Activated T-helper 17 cell treated with anti-CD3 and anti-CD28 coated beads, Interleukin-2, amount 50 U/mL, for 72 hours (primary cell): ENCODE results near the gene RAD50. TPM values are rescaled to one million over a fixed set of nuclear protein-coding genes. Genes with fewer than 3 reads are reported as not detected.
"Not testable (repeated sequence)": the region's sequence is repeated elsewhere in the genome, so short reads cannot be mapped to it uniquely, and the experiment has no call there.

ENCODE experiments used
- ATAC-seq: fragments of 150-1000 bp; cut with Tn5 transposase; replicated peaks from 2 replicates; pipeline ENCODE4 v1.10.0; 2021; ENCODE audit warnings: mild to moderate bottlenecking, moderate library complexity
- H3K27ac Mint-ChIP-seq: one replicate; pipeline ENCODE4 v1.8.0; 2022; ENCODE audit warnings: mixed read lengths
- H3K27me3 Mint-ChIP-seq: one replicate; pipeline ENCODE4 v1.8.0; 2022; ENCODE audit warnings: mixed read lengths
- H3K36me3 Mint-ChIP-seq: one replicate; pipeline ENCODE4 v1.8.0; 2022; ENCODE audit warnings: low read depth, mild to moderate bottlenecking, mixed read lengths
- H3K4me1 Mint-ChIP-seq: one replicate; pipeline ENCODE4 v1.8.0; 2022; ENCODE audit warnings: mixed read lengths
- H3K4me3 Mint-ChIP-seq: one replicate; pipeline ENCODE4 v1.8.0; 2022; ENCODE audit warnings: mild to moderate bottlenecking, mixed read lengths
- H3K9me3 Mint-ChIP-seq: one replicate; pipeline ENCODE4 v1.8.0; 2022; ENCODE audit warnings: mixed read lengths
- total RNA-seq, 2 donors: library from RNA; stranded (reverse); gene quantifications; one replicate each; pipeline ENCODE4 v1.2.3, GENCODE V29; 2022

RAD50 gene
- total RNA-seq, 2 donors from 2014 or later: 31.7 to 37.2 TPM

GRCh38 chr5:132543472-132544201 lies 13.1 kb upstream of the RAD50 start, which contains the start of gene IL5:
IL5 (minus strand) TSS chr5:132543522; CDS start chr5:132543478, 44 bp downstream.
- Mint-ChIP-seq H3K36me3 (no peaks in the 10 kb centered on the region), H3K4me1 (peaks cover 6% of the 10 kb centered on the region), H3K27me3 (no peaks in the 10 kb centered on the region), H3K27ac (no peak within 1 kb of the TSS), H3K9me3 (no peaks in the 10 kb centered on the region), H3K4me3 (no peak within 1 kb of the TSS)
- no peak for ATAC-seq

- Mint-ChIP-seq H3K4me3 (no peak overlapping the region), H3K27ac (peak overlapping the region; percentile 58), H3K4me1 (peaks cover 6% of the 10 kb centered on the region), H3K36me3 (no peaks in the 10 kb centered on the region), H3K27me3 (no peaks in the 10 kb centered on the region), H3K9me3 (no peaks in the 10 kb centered on the region)
- peak; percentile 94 for ATAC-seq
These were observed 10.7 kb upstream of the RAD50 start for GRCh38 chr5:132546108-132546507.

- H3K4me1 Mint-ChIP-seq: peaks cover 6% of the 10 kb centered on the region
- H3K27me3 Mint-ChIP-seq: no peaks in the 10 kb centered on the region
- H3K4me3 Mint-ChIP-seq: no peak overlapping the region
- H3K27ac Mint-ChIP-seq: no peak overlapping the region
- H3K36me3 Mint-ChIP-seq: no peaks in the 10 kb centered on the region
- ATAC-seq: peak; percentile 29
- H3K9me3 Mint-ChIP-seq: no peaks in the 10 kb centered on the region
These were observed 9.5 kb upstream of the RAD50 start for GRCh38 chr5:132547269-132547668.

- not testable (repeated sequence) for ATAC-seq, H3K27me3 Mint-ChIP-seq, H3K9me3 Mint-ChIP-seq, H3K36me3 Mint-ChIP-seq, H3K27ac Mint-ChIP-seq, H3K4me1 Mint-ChIP-seq, H3K4me3 Mint-ChIP-seq
These were observed 7.9 kb upstream of the RAD50 start for GRCh38 chr5:132548834-132549233.

GRCh38 chr5:132549576-132549975 lies 7.2 kb upstream of the RAD50 start:
- Mint-ChIP-seq H3K9me3 (no peaks in the 10 kb centered on the region), H3K36me3 (no peaks in the 10 kb centered on the region), H3K27ac (no peak overlapping the region), H3K4me1 (peaks cover 6% of the 10 kb centered on the region), H3K4me3 (no peak overlapping the region), H3K27me3 (no peaks in the 10 kb centered on the region)
- ATAC-seq: no peak

GRCh38 chr5:132556153-132556762 lies 519 bp upstream of the RAD50 start:
- H3K9me3 Mint-ChIP-seq: no peaks in the 10 kb centered on the region
- peak overlapping the region; percentile 96 for H3K27ac Mint-ChIP-seq
- H3K4me1 Mint-ChIP-seq: peaks cover 16% of the 10 kb centered on the region
- no peak for ATAC-seq
- H3K36me3 Mint-ChIP-seq: peaks cover 29% of the 10 kb centered on the region
- H3K4me3 Mint-ChIP-seq: peak overlapping the region; percentile 95
- H3K27me3 Mint-ChIP-seq: no peaks in the 10 kb centered on the region

GRCh38 chr5:132557478-132558172 lies 848 bp downstream of the RAD50 start:
- peak; percentile 61 for ATAC-seq
- H3K9me3 Mint-ChIP-seq: no peaks in the 10 kb centered on the region
- H3K4me3 Mint-ChIP-seq: peak overlapping the region; percentile 95
- H3K27me3 Mint-ChIP-seq: no peaks in the 10 kb centered on the region
- peak overlapping the region; percentile 96 for H3K27ac Mint-ChIP-seq
- peaks cover 16% of the 10 kb centered on the region for H3K4me1 Mint-ChIP-seq
- peaks cover 29% of the 10 kb centered on the region for H3K36me3 Mint-ChIP-seq

GRCh38 chr5:132559383-132560060 lies 2.7 kb downstream of the RAD50 start:
- ATAC-seq: no peak
- Mint-ChIP-seq H3K27me3 (no peaks in the 10 kb centered on the region), H3K27ac (no peak overlapping the region), H3K4me3 (peak overlapping the region; percentile 31), H3K4me1 (peaks cover 16% of the 10 kb centered on the region), H3K36me3 (peaks cover 29% of the 10 kb centered on the region), H3K9me3 (no peaks in the 10 kb centered on the region)

GRCh38 chr5:132561601-132562000 lies 4.8 kb downstream of the RAD50 start:
- Mint-ChIP-seq H3K4me1 (peaks cover 15% of the 10 kb centered on the region), H3K9me3 (no peaks in the 10 kb centered on the region), H3K36me3 (peaks cover 29% of the 10 kb centered on the region), H3K27ac (no peak overlapping the region), H3K4me3 (no peak overlapping the region), H3K27me3 (no peaks in the 10 kb centered on the region)
- ATAC-seq: no peak

- H3K9me3 Mint-ChIP-seq, H3K27ac Mint-ChIP-seq: not testable (repeated sequence)
These were observed 7.8 kb downstream of the RAD50 start for GRCh38 chr5:132564555-132564954.

GRCh38 chr5:132566657-132567056 lies 9.9 kb downstream of the RAD50 start:
- no peaks in the 10 kb centered on the region for H3K9me3 Mint-ChIP-seq
- H3K4me1 Mint-ChIP-seq: peaks cover 24% of the 10 kb centered on the region
- peaks cover 54% of the 10 kb centered on the region for H3K36me3 Mint-ChIP-seq
- H3K27ac Mint-ChIP-seq: peak overlapping the region; percentile 10
- H3K4me3 Mint-ChIP-seq: peak overlapping the region; percentile 53
- no peaks in the 10 kb centered on the region for H3K27me3 Mint-ChIP-seq
- ATAC-seq: peak; percentile 89

More at GRCh38 chr5:132564555-132564954, 7.8 kb downstream of the RAD50 start:
- H3K4me1 Mint-ChIP-seq: peaks cover 15% of the 10 kb centered on the region
- ATAC-seq, H3K4me3 Mint-ChIP-seq, H3K27me3 Mint-ChIP-seq: not testable (repeated sequence)
- peaks cover 37% of the 10 kb centered on the region for H3K36me3 Mint-ChIP-seq

- no peaks in the 10 kb centered on the region for H3K9me3 Mint-ChIP-seq
- peaks cover 10% of the 10 kb centered on the region for H3K4me1 Mint-ChIP-seq
- no peak overlapping the region for H3K4me3 Mint-ChIP-seq
- peak; percentile 79 for ATAC-seq
- peak overlapping the region; percentile 7 for H3K27ac Mint-ChIP-seq
- no peaks in the 10 kb centered on the region for H3K27me3 Mint-ChIP-seq
- peaks cover 86% of the 10 kb centered on the region for H3K36me3 Mint-ChIP-seq
These were observed 19.3 kb downstream of the RAD50 start for GRCh38 chr5:132576123-132576522.

GRCh38 chr5:132584560-132584959 lies 27.8 kb downstream of the RAD50 start:
- H3K4me3 Mint-ChIP-seq: not testable (repeated sequence)

GRCh38 chr5:132586063-132586462 lies 29.3 kb downstream of the RAD50 start:
- H3K36me3 Mint-ChIP-seq: peaks cover 96% of the 10 kb centered on the region

More at GRCh38 chr5:132584560-132584959, 27.8 kb downstream of the RAD50 start:
- not testable (repeated sequence) for H3K4me1 Mint-ChIP-seq, ATAC-seq, H3K27ac Mint-ChIP-seq, H3K9me3 Mint-ChIP-seq, H3K27me3 Mint-ChIP-seq
- peaks cover 93% of the 10 kb centered on the region for H3K36me3 Mint-ChIP-seq

More at GRCh38 chr5:132586063-132586462, 29.3 kb downstream of the RAD50 start:
- no peaks in the 10 kb centered on the region for H3K27me3 Mint-ChIP-seq
- no peaks in the 10 kb centered on the region for H3K9me3 Mint-ChIP-seq
- ATAC-seq: peak; percentile 31
- H3K4me1 Mint-ChIP-seq: no peaks in the 10 kb centered on the region
- H3K4me3 Mint-ChIP-seq: no peak overlapping the region
- no peak overlapping the region for H3K27ac Mint-ChIP-seq
